Jurkat, Clone E6-1 (cell line): ENCODE results near the gene SNX14. TPM values are rescaled to one million over a fixed set of nuclear protein-coding genes. Genes with fewer than 3 reads are reported as not detected.
A peak's percentile ranks its signal among the peaks of the same experiment; 100 is the strongest.
"Not testable (repeated sequence)": the region's sequence is repeated elsewhere in the genome, so short reads cannot be mapped to it uniquely, and the experiment has no call there.

Experiments used
- DNase-seq: peaks from one replicate; pipeline ENCODE4 v3.0.0-alpha.2; 2011; ENCODE audit warnings: low read depth, low spot score
- H3K4me3 ChIP-seq: 2 replicates; pipeline ENCODE4 v1.5.1; 2011; ENCODE audit warnings: mild to moderate bottlenecking, low read length, control low read depth, moderate library complexity
- polyA plus RNA-seq: library from polyadenylated mRNA; unstranded; fragments of >200 nt; gene quantifications from one replicate; pipeline ENCODE4 v1.2.1, GENCODE V29; 2012; ENCODE audit warnings: missing spikeins; ENCODE audit not compliant: insufficient read length, insufficient read depth

SNX14 gene
- polyA plus RNA-seq, result 39.8 TPM

- peak; percentile 49 for DNase-seq
- H3K4me3 ChIP-seq, result peak within 1 kb of the TSS; percentile 76
Measured at GRCh38 chr6:85593438-85594196, at the start of gene SNX14. SNX14 (minus strand) TSS chr6:85593858; CDS start chr6:85593718, 140 bp downstream.

GRCh38 chr6:85642774-85643536, 49.3 kb upstream of the SNX14 start, which contains the start of gene SYNCRIP:
SYNCRIP (minus strand) TSS chr6:85642886; CDS start chr6:85641439, 1,447 bp downstream.
- DNase-seq, result peak; percentile 96
- peak within 1 kb of the TSS; percentile 98 for H3K4me3 ChIP-seq

GRCh38 chr6:85641897-85642773, 48.5 kb upstream of the SNX14 start:
- peak; percentile 42 for DNase-seq
- peak overlapping the region; percentile 98 for H3K4me3 ChIP-seq

- peak overlapping the region; percentile 98 for H3K4me3 ChIP-seq
- DNase-seq, result no peak
Measured at GRCh38 chr6:85641522-85641896, 47.9 kb upstream of the SNX14 start.

GRCh38 chr6:85640821-85641220, 47.2 kb upstream of the SNX14 start:
- peak overlapping the region; percentile 98 for H3K4me3 ChIP-seq
- no peak for DNase-seq

GRCh38 chr6:85637579-85637978, 43.9 kb upstream of the SNX14 start:
- DNase-seq, result no peak
- no peak overlapping the region for H3K4me3 ChIP-seq

- DNase-seq, result no peak
- H3K4me3 ChIP-seq, result no peak overlapping the region
Measured at GRCh38 chr6:85632164-85632942, 38.7 kb upstream of the SNX14 start.

GRCh38 chr6:85631117-85631516, 37.5 kb upstream of the SNX14 start:
- not testable (repeated sequence) for H3K4me3 ChIP-seq, DNase-seq

- DNase-seq, result no peak
- H3K4me3 ChIP-seq, result no peak overlapping the region
Measured at GRCh38 chr6:85628353-85628752, 34.7 kb upstream of the SNX14 start.

GRCh38 chr6:85620308-85620707, 26.6 kb upstream of the SNX14 start:
- DNase-seq, result no peak
- no peak overlapping the region for H3K4me3 ChIP-seq

- no peak overlapping the region for H3K4me3 ChIP-seq
- no peak for DNase-seq
Measured at GRCh38 chr6:85614780-85615179, 21.1 kb upstream of the SNX14 start.

GRCh38 chr6:85612690-85613474, 19.2 kb upstream of the SNX14 start:
- DNase-seq, result no peak
- no peak overlapping the region for H3K4me3 ChIP-seq

- no peak for DNase-seq
- no peak overlapping the region for H3K4me3 ChIP-seq
Measured at GRCh38 chr6:85610182-85610895, 16.7 kb upstream of the SNX14 start.

- H3K4me3 ChIP-seq, result no peak overlapping the region
- DNase-seq, result no peak
Measured at GRCh38 chr6:85602100-85602499, 8.4 kb upstream of the SNX14 start.

GRCh38 chr6:85600713-85601313, 7.2 kb upstream of the SNX14 start:
- no peak for DNase-seq
- no peak overlapping the region for H3K4me3 ChIP-seq

- DNase-seq, result no peak
- H3K4me3 ChIP-seq, result peak overlapping the region; percentile 76
Measured at GRCh38 chr6:85594197-85594930, 706 bp upstream of the SNX14 start.
